Tibial nerve (tissue), 4 donors: ENCODE measurements around the gene TAPT1. TPM values are rescaled to one million over a fixed set of nuclear protein-coding genes. Genes with fewer than 3 reads are reported as not detected.

Experiments used
- DNase-seq, 2 donors: peaks; one replicate each; pipeline ENCODE4 v3.0.0-alpha.2; 2019; ENCODE audit warnings: low spot score in 2 of 2
- H3K27ac ChIP-seq, 4 donors: fragments of 200-600 bp; sonication (generic) in 3 of 4; one replicate each; pipeline ENCODE4 v1.5.1; 2017 to 2019; ENCODE audit warnings: mild to moderate bottlenecking in 1 of 4
- H3K27me3 ChIP-seq, 2 donors: fragments of 200-600 bp; sonication (generic) in 1 of 2; one replicate each; pipeline versions ENCODE4 v1.5.1 to v1.6.0; 2017 to 2019
- H3K36me3 ChIP-seq, 3 donors: fragments of 200-600 bp; sonication (generic); one replicate each; pipeline ENCODE4 v1.5.1; 2018 to 2019
- H3K4me1 ChIP-seq, 4 donors: fragments of 200-600 bp; sonication (generic) in 3 of 4; one replicate each; pipeline ENCODE4 v1.5.1; 2017 to 2019
- H3K4me3 ChIP-seq, 4 donors: fragments of 200-600 bp; sonication (generic) in 3 of 4; one replicate each; pipeline ENCODE4 v1.5.1; 2017 to 2019; ENCODE audit warnings: mild to moderate bottlenecking in 1 of 4, moderate library complexity in 1 of 4
- H3K9me3 ChIP-seq, 4 donors: fragments of 200-600 bp; sonication (generic) in 3 of 4; one replicate each; pipeline ENCODE4 v1.5.1; 2017 to 2019
- EP300 ChIP-seq, 2 donors: sonication (generic); formaldehyde crosslinking; IDR thresholded peaks; one replicate each; pipeline ENCODE4 v1.6.1; 2017; ENCODE audit warnings: antibody characterized with exemption in 2 of 2, mild to moderate bottlenecking in 1 of 2
- POLR2A ChIP-seq, 2 donors: fragments of 450-650 bp; IDR thresholded peaks; one replicate each; pipeline ENCODE4 v1.6.1; 2017; ENCODE audit warnings: antibody characterized with exemption in 2 of 2, mild to moderate bottlenecking in 2 of 2, moderate library complexity in 2 of 2
- WGBS, 2 donors: methylation state at CpG; one replicate each; pipeline ENCODE4 v1.1.5; 2018; 5-methylcytosine and 5-hydroxymethylcytosine counted together
- total RNA-seq, 4 donors: library from RNA; depleted of rRNA; stranded (reverse); fragments of >200 nt; gene quantifications; one replicate each; pipeline ENCODE4 v1.1.0, GENCODE V29; 2016
- TF ChIP-seq, protein P1 (sequence below), 5 experiments: fragments of 200-600 bp in 3 of 5; fragments of 450-650 bp in 2 of 5; sonication (generic) in 3 of 5; IDR thresholded peaks; one replicate each; pipeline ENCODE4 v1.5.1; 2016 to 2019; ENCODE audit warnings: antibody characterized with exemption in 5 of 5, mild to moderate bottlenecking in 3 of 5, moderate library complexity in 2 of 5

TAPT1 gene
- total RNA-seq, 4 donors from 2014 or later: 21.3 to 41.3 (median 37.5) TPM

DNA sequence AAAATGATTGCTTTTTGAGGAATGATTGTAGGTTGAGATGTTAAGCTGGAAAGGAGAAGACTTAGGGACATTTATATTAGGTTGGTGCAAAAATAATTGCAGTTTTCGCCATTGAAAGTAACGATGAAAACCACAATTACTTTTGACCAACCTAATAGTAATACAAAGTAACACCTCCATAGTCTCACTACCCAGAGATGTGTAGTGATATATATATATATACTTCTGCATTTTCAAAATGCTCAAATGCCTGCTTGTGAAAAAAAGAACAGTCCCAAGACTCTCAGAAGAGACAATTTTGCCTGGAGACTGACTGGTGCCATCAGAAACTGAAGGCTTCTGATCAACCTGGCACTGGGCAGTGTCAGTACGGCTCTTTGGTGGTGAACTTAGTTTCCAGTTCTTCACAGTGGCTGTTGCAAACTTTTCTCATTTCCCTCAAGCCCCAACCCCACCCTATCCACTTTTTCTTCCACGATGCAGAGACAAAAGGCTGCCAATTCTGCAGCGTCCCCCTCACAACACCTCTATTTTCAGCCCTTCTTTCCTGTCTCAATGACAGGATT is 35.1 kb upstream of the TAPT1 start:
- no peak for DNase-seq
- H3K4me3 ChIP-seq: no peak overlapping the region
- H3K27me3 ChIP-seq: no peaks in the 10 kb centered on the region
- no peaks in the 10 kb centered on the region for H3K9me3 ChIP-seq
- H3K36me3 ChIP-seq: peaks cover 0 to 12% (median 0%) of the 10 kb centered on the region in 3 donors
- H3K4me1 ChIP-seq: peaks cover 0 to 6% (median 0%) of the 10 kb centered on the region in 4 donors
- TF ChIP-seq, protein P1, sequence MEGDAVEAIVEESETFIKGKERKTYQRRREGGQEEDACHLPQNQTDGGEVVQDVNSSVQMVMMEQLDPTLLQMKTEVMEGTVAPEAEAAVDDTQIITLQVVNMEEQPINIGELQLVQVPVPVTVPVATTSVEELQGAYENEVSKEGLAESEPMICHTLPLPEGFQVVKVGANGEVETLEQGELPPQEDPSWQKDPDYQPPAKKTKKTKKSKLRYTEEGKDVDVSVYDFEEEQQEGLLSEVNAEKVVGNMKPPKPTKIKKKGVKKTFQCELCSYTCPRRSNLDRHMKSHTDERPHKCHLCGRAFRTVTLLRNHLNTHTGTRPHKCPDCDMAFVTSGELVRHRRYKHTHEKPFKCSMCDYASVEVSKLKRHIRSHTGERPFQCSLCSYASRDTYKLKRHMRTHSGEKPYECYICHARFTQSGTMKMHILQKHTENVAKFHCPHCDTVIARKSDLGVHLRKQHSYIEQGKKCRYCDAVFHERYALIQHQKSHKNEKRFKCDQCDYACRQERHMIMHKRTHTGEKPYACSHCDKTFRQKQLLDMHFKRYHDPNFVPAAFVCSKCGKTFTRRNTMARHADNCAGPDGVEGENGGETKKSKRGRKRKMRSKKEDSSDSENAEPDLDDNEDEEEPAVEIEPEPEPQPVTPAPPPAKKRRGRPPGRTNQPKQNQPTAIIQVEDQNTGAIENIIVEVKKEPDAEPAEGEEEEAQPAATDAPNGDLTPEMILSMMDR (IDR thresholded peaks at IDR 0.05): no peak
- TF ChIP-seq POLR2A (IDR thresholded peaks at IDR 0.05) (no peak), EP300 (IDR thresholded peaks at IDR 0.05) (no peak)
- H3K27ac ChIP-seq: no peak overlapping the region
- WGBS, 2 donors: 80 to 95% methylated on average over 5 of the region's 5 CpGs

- Histone ChIP-seq H3K36me3 (peaks cover 0 to 17% (median 0%) of the 10 kb centered on the region in 3 donors), H3K4me3 (no peak overlapping the region), H3K27me3 (no peaks in the 10 kb centered on the region), H3K4me1 (peaks cover 0 to 4% (median 0%) of the 10 kb centered on the region in 4 donors), H3K9me3 (no peaks in the 10 kb centered on the region), H3K27ac (no peak overlapping the region)
- no peak for DNase-seq
- TF ChIP-seq POLR2A (IDR thresholded peaks at IDR 0.05) (no peak), EP300 (IDR thresholded peaks at IDR 0.05) (no peak)
- TF ChIP-seq, protein P1 (IDR thresholded peaks at IDR 0.05): no peak
- 77 to 84% methylated on average over 4 of the region's 4 CpGs for WGBS, 2 donors
Measured at GRCh38 chr4:16259889-16260246, 33.6 kb upstream of the TAPT1 start.

DNA sequence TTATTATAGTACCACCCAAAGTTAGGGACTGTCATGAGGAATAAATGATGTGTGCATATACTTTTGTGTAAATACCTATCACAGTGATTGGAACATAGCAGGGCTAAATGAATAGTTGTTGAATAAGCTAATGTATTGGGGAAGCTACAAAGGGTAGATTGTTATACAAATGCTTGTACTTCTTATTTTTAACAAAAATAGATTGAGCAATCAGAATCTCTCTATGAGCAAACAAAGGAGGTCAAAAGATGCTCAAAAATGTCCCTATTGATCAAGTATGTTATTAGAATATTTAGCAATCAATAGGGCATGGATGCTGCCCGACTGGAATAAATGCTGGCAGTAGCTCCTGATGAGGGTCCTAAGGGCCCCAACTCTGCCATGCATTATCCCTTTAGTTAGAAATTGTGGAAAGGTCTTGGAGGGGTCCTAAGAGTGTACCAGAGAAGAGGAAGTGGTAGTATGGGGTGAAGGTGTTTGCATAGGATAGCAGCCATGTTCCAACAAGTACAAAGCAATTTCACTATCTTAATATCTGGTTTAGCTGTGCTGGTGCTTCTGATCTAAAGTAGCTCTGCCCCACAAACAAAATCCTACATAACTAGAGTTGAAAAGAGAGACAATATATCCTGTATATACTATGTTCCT is 33.1 kb upstream of the TAPT1 start:
- Histone ChIP-seq H3K4me1 (no peaks in the 10 kb centered on the region), H3K9me3 (no peaks in the 10 kb centered on the region), H3K27ac (no peak overlapping the region), H3K27me3 (no peaks in the 10 kb centered on the region), H3K4me3 (no peak overlapping the region), H3K36me3 (peaks cover 0 to 18% (median 0%) of the 10 kb centered on the region in 3 donors)
- no peak for DNase-seq
- no peak for TF ChIP-seq POLR2A (IDR thresholded peaks at IDR 0.05)
- TF ChIP-seq, protein P1 (IDR thresholded peaks at IDR 0.05): no peak
- WGBS, 2 donors: 59 to 67% methylated on average over 1 of the region's 1 CpG

GRCh38 chr4:16257611-16258010 is 31.3 kb upstream of the TAPT1 start:
- no peaks in the 10 kb centered on the region for H3K27me3 ChIP-seq
- peaks cover 0 to 29% (median 0%) of the 10 kb centered on the region in 3 donors for H3K36me3 ChIP-seq
- H3K4me1 ChIP-seq: no peaks in the 10 kb centered on the region
- no peak overlapping the region for H3K4me3 ChIP-seq
- TF ChIP-seq EP300 (IDR thresholded peaks at IDR 0.05) (no peak), POLR2A (IDR thresholded peaks at IDR 0.05) (no peak)
- TF ChIP-seq, protein P1 (IDR thresholded peaks at IDR 0.05): no peak
- H3K27ac ChIP-seq: no peak overlapping the region
- no peak for DNase-seq
- 92% methylated on average over 2 of the region's 2 CpGs for WGBS, 2 donors
- H3K9me3 ChIP-seq: no peaks in the 10 kb centered on the region

DNA sequence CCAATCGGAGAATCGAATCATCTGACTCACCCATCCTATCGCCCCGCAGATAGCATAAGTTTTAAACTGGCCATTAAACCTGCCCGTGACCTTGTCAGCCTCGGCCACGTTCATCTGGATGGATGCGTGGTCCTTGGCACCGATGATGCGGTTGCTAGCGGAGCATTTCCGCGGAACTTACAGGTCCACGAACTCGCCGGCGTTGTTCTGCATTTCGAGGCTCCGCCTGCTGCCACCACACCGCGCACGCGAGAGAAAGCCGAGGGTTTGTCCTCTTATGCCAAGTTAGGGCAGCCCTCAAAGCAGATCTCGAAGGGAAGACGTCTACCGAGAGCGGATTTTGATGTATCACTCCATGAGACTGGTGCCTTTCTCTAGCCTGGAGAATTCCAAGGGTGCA is 30.1 kb upstream of the TAPT1 start:
- Histone ChIP-seq H3K4me3 (no peak overlapping the region), H3K27ac (no peak overlapping the region), H3K9me3 (no peaks in the 10 kb centered on the region), H3K4me1 (no peaks in the 10 kb centered on the region), H3K27me3 (no peaks in the 10 kb centered on the region), H3K36me3 (peaks cover 0 to 35% (median 0%) of the 10 kb centered on the region in 3 donors)
- DNase-seq: no peak
- WGBS, 2 donors: 98% methylated on average over 28 of the region's 28 CpGs
- TF ChIP-seq POLR2A (IDR thresholded peaks at IDR 0.05) (no peak), EP300 (IDR thresholded peaks at IDR 0.05) (no peak)
- TF ChIP-seq, protein P1 (IDR thresholded peaks at IDR 0.05): no peak
